Measurements from ENCODE around the gene RBM47.

Gene RBM47

GRCh38 chr4:40648742-40649281 lies 19.1 kb upstream of the RBM47 start:
- no peak overlapping the region for H4K8ac ChIP-seq (ENCODE audit: low read depth, low read length)
- no peak overlapping the region for H2BK12ac ChIP-seq (ENCODE audit: low read length)
- no peak for DNase-seq (ENCODE audit: low spot score)
- H3K4me2 ChIP-seq (ENCODE audit: insufficient read depth, low read length, poor library complexity, severe bottlenecking): no peak overlapping the region
- H2AK5ac ChIP-seq (ENCODE audit: low read depth, low read length): no peak overlapping the region
- H4K91ac ChIP-seq (ENCODE audit: low read depth, low read length, poor library complexity): no peak overlapping the region
- H3K4me3 ChIP-seq (ENCODE audit: low read length in 2 of 2): no peak overlapping the region
- H2BK15ac ChIP-seq (ENCODE audit: low read length): no peak overlapping the region
- no peak overlapping the region for H3K18ac ChIP-seq (ENCODE audit: low read length)
- H3K9ac ChIP-seq (ENCODE audit: low read depth, low read length, poor library complexity): no peak overlapping the region
- H2BK120ac ChIP-seq (ENCODE audit: low read depth, low read length): no peak overlapping the region
- H2AFZ ChIP-seq (ENCODE audit: low read length): no peak overlapping the region
- no CpG with 5 or more reads among the region's 9 CpGs for WGBS, 2 donors (ENCODE audit: extremely low coverage in 2 of 2, insufficient read length in 2 of 2, insufficient replicate concordance in 1 of 2)
- H2BK5ac ChIP-seq (ENCODE audit: low read length): no peak overlapping the region
- no peak overlapping the region for H3K14ac ChIP-seq (ENCODE audit: low read length)
- H3K79me1 ChIP-seq (ENCODE audit: low read depth, low read length): no peaks in the 10 kb centered on the region
- H3K9me3 ChIP-seq (replicated peaks in 1 of 2; ENCODE audit: control insufficient read depth in 2 of 2, insufficient read depth in 1 of 2, low read depth in 1 of 2, low read length in 2 of 2): no peaks in the 10 kb centered on the region
- H3K4me1 ChIP-seq (ENCODE audit: control insufficient read depth in 2 of 2, insufficient read depth in 1 of 2, low read depth in 1 of 2, low read length in 2 of 2): peaks cover 0 to 4% of the 10 kb centered on the region in 2 donors
- no peaks in the 10 kb centered on the region for H3K27me3 ChIP-seq (ENCODE audit: control insufficient read depth in 3 of 3, insufficient read depth in 3 of 3, low read depth in 1 of 3, low read length in 3 of 3)
- H3K27ac ChIP-seq (replicated peaks; ENCODE audit: low read length): no peak overlapping the region
- no peak overlapping the region for H3K4ac ChIP-seq (ENCODE audit: low read length)
- no peak overlapping the region for H3K23ac ChIP-seq (ENCODE audit: low read depth, low read length, poor library complexity)
- H3K36me3 ChIP-seq (replicated peaks in 1 of 2; ENCODE audit: control insufficient read depth in 2 of 2, insufficient read depth in 2 of 2, low read length in 2 of 2): no peaks in the 10 kb centered on the region

- H2BK12ac ChIP-seq (ENCODE audit: low read length): no peak overlapping the region
- H3K14ac ChIP-seq (ENCODE audit: low read length): no peak overlapping the region
- no peak overlapping the region for H2AFZ ChIP-seq (ENCODE audit: low read length)
- no peaks in the 10 kb centered on the region for H3K79me1 ChIP-seq (ENCODE audit: low read depth, low read length)
- H2BK120ac ChIP-seq (ENCODE audit: low read depth, low read length): no peak overlapping the region
- no peak overlapping the region for H4K91ac ChIP-seq (ENCODE audit: low read depth, low read length, poor library complexity)
- H3K23ac ChIP-seq (ENCODE audit: low read depth, low read length, poor library complexity): no peak overlapping the region
- no peak overlapping the region for H3K27ac ChIP-seq (replicated peaks; ENCODE audit: low read length)
- no peak overlapping the region for H4K8ac ChIP-seq (ENCODE audit: low read depth, low read length)
- H3K4me1 ChIP-seq (ENCODE audit: control insufficient read depth in 2 of 2, insufficient read depth in 1 of 2, low read depth in 1 of 2, low read length in 2 of 2): peaks cover 0 to 1% of the 10 kb centered on the region in 2 donors
- H2BK15ac ChIP-seq (ENCODE audit: low read length): no peak overlapping the region
- H3K4me2 ChIP-seq (ENCODE audit: insufficient read depth, low read length, poor library complexity, severe bottlenecking): no peak overlapping the region
- H2BK5ac ChIP-seq (ENCODE audit: low read length): no peak overlapping the region
- H3K4ac ChIP-seq (ENCODE audit: low read length): no peak overlapping the region
- DNase-seq (ENCODE audit: low spot score): no peak
- H3K36me3 ChIP-seq (replicated peaks in 1 of 2; ENCODE audit: control insufficient read depth in 2 of 2, insufficient read depth in 2 of 2, low read length in 2 of 2): no peaks in the 10 kb centered on the region
- no peaks in the 10 kb centered on the region for H3K27me3 ChIP-seq (ENCODE audit: control insufficient read depth in 3 of 3, insufficient read depth in 3 of 3, low read depth in 1 of 3, low read length in 3 of 3)
- no peak overlapping the region for H3K4me3 ChIP-seq (ENCODE audit: low read length in 2 of 2)
- no peak overlapping the region for H3K18ac ChIP-seq (ENCODE audit: low read length)
- H3K9me3 ChIP-seq (replicated peaks in 1 of 2; ENCODE audit: control insufficient read depth in 2 of 2, insufficient read depth in 1 of 2, low read depth in 1 of 2, low read length in 2 of 2): no peaks in the 10 kb centered on the region
- no peak overlapping the region for H3K9ac ChIP-seq (ENCODE audit: low read depth, low read length, poor library complexity)
- H2AK5ac ChIP-seq (ENCODE audit: low read depth, low read length): no peak overlapping the region
Observed at GRCh38 chr4:40648131-40648530, 18.5 kb upstream of the RBM47 start.

GRCh38 chr4:40645586-40645985 lies 15.9 kb upstream of the RBM47 start:
- Histone ChIP-seq H2BK12ac (ENCODE audit: low read length) (no peak overlapping the region), H2BK15ac (ENCODE audit: low read length) (no peak overlapping the region), H3K27ac (replicated peaks; ENCODE audit: low read length) (no peak overlapping the region), H2BK5ac (ENCODE audit: low read length) (no peak overlapping the region), H3K9ac (ENCODE audit: low read depth, low read length, poor library complexity) (no peak overlapping the region), H3K18ac (ENCODE audit: low read length) (no peak overlapping the region), H3K23ac (ENCODE audit: low read depth, low read length, poor library complexity) (no peak overlapping the region), H3K14ac (ENCODE audit: low read length) (no peak overlapping the region), H2AK5ac (ENCODE audit: low read depth, low read length) (no peak overlapping the region), H4K8ac (ENCODE audit: low read depth, low read length) (no peak overlapping the region), H3K4me3 (ENCODE audit: low read length in 2 of 2) (no peak overlapping the region), H4K91ac (ENCODE audit: low read depth, low read length, poor library complexity) (no peak overlapping the region), H3K36me3 (replicated peaks in 1 of 2; ENCODE audit: control insufficient read depth in 2 of 2, insufficient read depth in 2 of 2, low read length in 2 of 2) (no peaks in the 10 kb centered on the region), H3K4me2 (ENCODE audit: insufficient read depth, low read length, poor library complexity, severe bottlenecking) (no peak overlapping the region), H2BK120ac (ENCODE audit: low read depth, low read length) (no peak overlapping the region), H3K4me1 (ENCODE audit: control insufficient read depth in 2 of 2, insufficient read depth in 1 of 2, low read depth in 1 of 2, low read length in 2 of 2) (no peaks in the 10 kb centered on the region), H3K9me3 (replicated peaks in 1 of 2; ENCODE audit: control insufficient read depth in 2 of 2, insufficient read depth in 1 of 2, low read depth in 1 of 2, low read length in 2 of 2) (peaks cover 0 to 3% of the 10 kb centered on the region in 2 donors), H3K4ac (ENCODE audit: low read length) (no peak overlapping the region), H3K27me3 (ENCODE audit: control insufficient read depth in 3 of 3, insufficient read depth in 3 of 3, low read depth in 1 of 3, low read length in 3 of 3) (no peaks in the 10 kb centered on the region), H3K79me1 (ENCODE audit: low read depth, low read length) (no peaks in the 10 kb centered on the region), H2AFZ (ENCODE audit: low read length) (no peak overlapping the region)
- no peak for DNase-seq (ENCODE audit: low spot score)

GRCh38 chr4:40632080-40632479 lies 2.4 kb upstream of the RBM47 start:
- Histone ChIP-seq H2AK5ac (ENCODE audit: low read depth, low read length) (no peak overlapping the region), H2AFZ (ENCODE audit: low read length) (no peak overlapping the region), H3K9ac (ENCODE audit: low read depth, low read length, poor library complexity) (no peak overlapping the region), H3K23ac (ENCODE audit: low read depth, low read length, poor library complexity) (no peak overlapping the region), H4K8ac (ENCODE audit: low read depth, low read length) (no peak overlapping the region), H3K18ac (ENCODE audit: low read length) (no peak overlapping the region), H2BK15ac (ENCODE audit: low read length) (no peak overlapping the region), H2BK12ac (ENCODE audit: low read length) (no peak overlapping the region), H3K79me1 (ENCODE audit: low read depth, low read length) (no peaks in the 10 kb centered on the region), H3K27me3 (ENCODE audit: control insufficient read depth in 3 of 3, insufficient read depth in 3 of 3, low read depth in 1 of 3, low read length in 3 of 3) (peaks cover 0 to 51% (median 2%) of the 10 kb centered on the region in 3 experiments), H3K14ac (ENCODE audit: low read length) (no peak overlapping the region), H3K4me3 (ENCODE audit: low read length in 2 of 2) (no peak overlapping the region), H3K4me2 (ENCODE audit: insufficient read depth, low read length, poor library complexity, severe bottlenecking) (no peak overlapping the region), H3K9me3 (replicated peaks in 1 of 2; ENCODE audit: control insufficient read depth in 2 of 2, insufficient read depth in 1 of 2, low read depth in 1 of 2, low read length in 2 of 2) (no peaks in the 10 kb centered on the region), H3K36me3 (replicated peaks in 1 of 2; ENCODE audit: control insufficient read depth in 2 of 2, insufficient read depth in 2 of 2, low read length in 2 of 2) (no peaks in the 10 kb centered on the region), H2BK5ac (ENCODE audit: low read length) (no peak overlapping the region), H3K4ac (ENCODE audit: low read length) (no peak overlapping the region), H3K4me1 (ENCODE audit: control insufficient read depth in 2 of 2, insufficient read depth in 1 of 2, low read depth in 1 of 2, low read length in 2 of 2) (peaks cover 6 to 8% of the 10 kb centered on the region in 2 donors), H4K91ac (ENCODE audit: low read depth, low read length, poor library complexity) (no peak overlapping the region), H3K27ac (replicated peaks; ENCODE audit: low read length) (no peak overlapping the region), H2BK120ac (ENCODE audit: low read depth, low read length) (no peak overlapping the region)
- no peak for DNase-seq (ENCODE audit: low spot score)
- WGBS, 2 donors (ENCODE audit: extremely low coverage in 2 of 2, insufficient read length in 2 of 2, insufficient replicate concordance in 1 of 2): no CpG with 5 or more reads among the region's 5 CpGs

Data from neuronal stem cell (in vitro differentiated cells).